Rectal smooth muscle tissue (tissue), 1 donor: ENCODE measurements around the gene TCP11.
A peak's percentile ranks its signal among the peaks of the same experiment; 100 is the strongest.

Source experiments
- H3K27ac ChIP-seq: one replicate; pipeline ENCODE4 v1.7.0; 2013; ENCODE audit warnings: low read depth, low read length, inconsistent platforms
- H3K27me3 ChIP-seq: one replicate; pipeline ENCODE4 v1.7.0; 2013; ENCODE audit warnings: low read length; ENCODE audit not compliant: control insufficient read depth, insufficient read depth
- H3K36me3 ChIP-seq: one replicate; pipeline ENCODE4 v1.7.0; 2013; ENCODE audit warnings: low read length; ENCODE audit not compliant: control insufficient read depth, insufficient read depth
- H3K4me1 ChIP-seq: one replicate; pipeline ENCODE4 v1.7.0; 2013; ENCODE audit warnings: low read length; ENCODE audit not compliant: control insufficient read depth, insufficient read depth
- H3K4me3 ChIP-seq: one replicate; pipeline ENCODE4 v1.7.0; 2013; ENCODE audit warnings: low read length
- H3K9ac ChIP-seq: one replicate; pipeline ENCODE4 v1.7.0; 2013; ENCODE audit warnings: low read length

The TCP11 gene

GRCh38 chr6:35079311-35080000, 61.7 kb downstream of the TCP11 start:
- H3K9ac ChIP-seq, result no peak overlapping the region
- no peak overlapping the region for H3K27ac ChIP-seq
- H3K36me3 ChIP-seq, result peaks cover 60% of the 10 kb centered on the region
- H3K27me3 ChIP-seq, result no peaks in the 10 kb centered on the region
- no peak overlapping the region for H3K4me3 ChIP-seq
- no peaks in the 10 kb centered on the region for H3K4me1 ChIP-seq

- Histone ChIP-seq H3K36me3 (peaks cover 59% of the 10 kb centered on the region), H3K9ac (no peak overlapping the region), H3K4me1 (no peaks in the 10 kb centered on the region), H3K27ac (no peak overlapping the region), H3K4me3 (no peak overlapping the region), H3K27me3 (no peaks in the 10 kb centered on the region)
These were observed 62.2 kb downstream of the TCP11 start for GRCh38 chr6:35078896-35079295.

GRCh38 chr6:35078226-35078850, 62.8 kb downstream of the TCP11 start:
- Histone ChIP-seq H3K27me3 (no peaks in the 10 kb centered on the region), H3K27ac (no peak overlapping the region), H3K36me3 (peaks cover 54% of the 10 kb centered on the region), H3K4me3 (no peak overlapping the region), H3K4me1 (no peaks in the 10 kb centered on the region), H3K9ac (no peak overlapping the region)

GRCh38 chr6:35077713-35078105, 63.4 kb downstream of the TCP11 start:
- no peak overlapping the region for H3K9ac ChIP-seq
- peaks cover 47% of the 10 kb centered on the region for H3K36me3 ChIP-seq
- H3K27me3 ChIP-seq, result no peaks in the 10 kb centered on the region
- no peaks in the 10 kb centered on the region for H3K4me1 ChIP-seq
- no peak overlapping the region for H3K4me3 ChIP-seq
- H3K27ac ChIP-seq, result no peak overlapping the region

- no peak overlapping the region for H3K9ac ChIP-seq
- no peak overlapping the region for H3K27ac ChIP-seq
- H3K27me3 ChIP-seq, result no peaks in the 10 kb centered on the region
- H3K4me1 ChIP-seq, result no peaks in the 10 kb centered on the region
- H3K4me3 ChIP-seq, result no peak overlapping the region
- peaks cover 42% of the 10 kb centered on the region for H3K36me3 ChIP-seq
These were observed 64.0 kb downstream of the TCP11 start for GRCh38 chr6:35076997-35077712.

- Histone ChIP-seq H3K27ac (no peak overlapping the region), H3K4me3 (no peak overlapping the region), H3K27me3 (no peaks in the 10 kb centered on the region), H3K9ac (no peak overlapping the region), H3K36me3 (peaks cover 14% of the 10 kb centered on the region), H3K4me1 (no peaks in the 10 kb centered on the region)
These were observed 67.2 kb downstream of the TCP11 start for GRCh38 chr6:35073766-35074471.

GRCh38 chr6:35073211-35073610, 67.9 kb downstream of the TCP11 start:
- no peak overlapping the region for H3K27ac ChIP-seq
- no peak overlapping the region for H3K4me3 ChIP-seq
- no peaks in the 10 kb centered on the region for H3K27me3 ChIP-seq
- no peaks in the 10 kb centered on the region for H3K4me1 ChIP-seq
- peaks cover 9% of the 10 kb centered on the region for H3K36me3 ChIP-seq
- no peak overlapping the region for H3K9ac ChIP-seq

GRCh38 chr6:35072698-35073055, 68.5 kb downstream of the TCP11 start:
- H3K36me3 ChIP-seq, result peaks cover 5% of the 10 kb centered on the region
- H3K27ac ChIP-seq, result peak overlapping the region; percentile 1
- no peak overlapping the region for H3K9ac ChIP-seq
- no peaks in the 10 kb centered on the region for H3K27me3 ChIP-seq
- no peaks in the 10 kb centered on the region for H3K4me1 ChIP-seq
- H3K4me3 ChIP-seq, result no peak overlapping the region

- Histone ChIP-seq H3K9ac (no peak overlapping the region), H3K27ac (peak overlapping the region; percentile 1), H3K36me3 (peaks cover 4% of the 10 kb centered on the region), H3K4me1 (no peaks in the 10 kb centered on the region), H3K4me3 (no peak overlapping the region), H3K27me3 (no peaks in the 10 kb centered on the region)
These were observed 69.0 kb downstream of the TCP11 start for GRCh38 chr6:35072051-35072697.

- Histone ChIP-seq H3K4me1 (no peaks in the 10 kb centered on the region), H3K9ac (no peak overlapping the region), H3K27me3 (no peaks in the 10 kb centered on the region), H3K36me3 (peaks cover under 1% of the 10 kb centered on the region), H3K4me3 (no peak overlapping the region), H3K27ac (no peak overlapping the region)
These were observed 69.7 kb downstream of the TCP11 start for GRCh38 chr6:35071347-35071994.

- Histone ChIP-seq H3K9ac (no peak overlapping the region), H3K4me3 (no peak overlapping the region), H3K27ac (no peak overlapping the region), H3K4me1 (no peaks in the 10 kb centered on the region), H3K36me3 (peaks cover 11% of the 10 kb centered on the region), H3K27me3 (no peaks in the 10 kb centered on the region)
These were observed 71.0 kb downstream of the TCP11 start for GRCh38 chr6:35070111-35070510.
